HepG2 (cell line): ENCODE measurements around the gene SPTSSA. TPM values are rescaled to one million over a fixed set of nuclear protein-coding genes. Genes with fewer than 3 reads are reported as not detected.

ENCODE experiments used
- CHD2 ChIP-seq: IDR thresholded peaks from 2 replicates; pipeline ENCODE4 v1.6.1; 2011; ENCODE audit warnings: low read depth, low read length, improper control_type of control experiment
- ELF1 ChIP-seq: sonication (generic); formaldehyde crosslinking; IDR thresholded peaks from 2 replicates; pipeline ENCODE4 v1.4.0; 2020; ENCODE audit warnings: missing genetic modification reagents
- HMGXB4 ChIP-seq, 2 experiments: sonication (generic) in 1 of 2; formaldehyde crosslinking in 1 of 2; IDR thresholded peaks; 2 replicates each; pipeline versions ENCODE4 v1.4.0 to v1.6.1; 2018 to 2020; ENCODE audit warnings: missing genetic modification reagents in 2 of 2, borderline replicate concordance in 1 of 2, low read depth in 1 of 2, mild to moderate bottlenecking in 1 of 2, missing biosample characterization in 1 of 2
- IRF2 ChIP-seq: IDR thresholded peaks from 2 replicates; pipeline ENCODE4 v1.6.1; 2018; ENCODE audit warnings: missing genetic modification reagents, missing compliant biosample characterization
- KDM4B ChIP-seq: sonication (generic); formaldehyde crosslinking; IDR thresholded peaks from 2 replicates; pipeline ENCODE4 v1.4.0; 2020; ENCODE audit warnings: missing genetic modification reagents
- KLF6 ChIP-seq: IDR thresholded peaks from 2 replicates; pipeline ENCODE4 v1.8.0; 2016; ENCODE audit warnings: missing biosample characterization, missing genetic modification reagents
- MIER2 ChIP-seq: IDR thresholded peaks from 2 replicates; pipeline ENCODE4 v1.6.1; 2016; ENCODE audit warnings: missing biosample characterization, missing genetic modification reagents
- MTA1 ChIP-seq: sonication (generic); formaldehyde crosslinking; IDR thresholded peaks from 2 replicates; pipeline ENCODE4 v1.4.0; 2020; ENCODE audit warnings: missing genetic modification reagents, mild to moderate bottlenecking, borderline replicate concordance
- MXD4 ChIP-seq: IDR thresholded peaks from 2 replicates; pipeline ENCODE4 v1.6.1; 2016; ENCODE audit warnings: mild to moderate bottlenecking, missing biosample characterization, missing genetic modification reagents
- NFE2 ChIP-seq: sonication (generic); formaldehyde crosslinking; IDR thresholded peaks from 2 replicates; pipeline ENCODE4 v1.4.0; 2020; ENCODE audit warnings: missing genetic modification reagents
- PAWR ChIP-seq: sonication (generic); formaldehyde crosslinking; IDR thresholded peaks from 2 replicates; pipeline ENCODE4 v1.4.0; 2020; ENCODE audit warnings: missing genetic modification reagents, mild to moderate bottlenecking, borderline replicate concordance
- PTBP1 ChIP-seq: fragments of 200-400 bp; formaldehyde crosslinking; IDR thresholded peaks from 2 replicates; pipeline ENCODE4 v1.6.1; 2018; ENCODE audit warnings: low read length, low read depth; ENCODE audit not compliant: poor library complexity, severe bottlenecking
- REPIN1 ChIP-seq: sonication (generic); formaldehyde crosslinking; IDR thresholded peaks from 2 replicates; pipeline ENCODE4 v1.8.0; 2022; ENCODE audit warnings: missing genetic modification reagents, low read depth, mild to moderate bottlenecking, borderline replicate concordance
- RFX1 ChIP-seq: fragments of 450-650 bp; IDR thresholded peaks from 2 replicates; pipeline ENCODE4 v1.6.1; 2017
- TAF1 ChIP-seq: sonication (generic); formaldehyde crosslinking; IDR thresholded peaks from 2 replicates; pipeline ENCODE4 v1.4.0; 2020; ENCODE audit warnings: missing genetic modification reagents
- TAF15 ChIP-seq: fragments of 200-400 bp; formaldehyde crosslinking; IDR thresholded peaks from one replicate; pipeline ENCODE4 v1.6.1; 2018; ENCODE audit warnings: mild to moderate bottlenecking, low read depth, low read length; ENCODE audit not compliant: poor library complexity, severe bottlenecking
- TBP ChIP-seq: sonication (generic); formaldehyde crosslinking; IDR thresholded peaks from 2 replicates; pipeline ENCODE4 v1.5.0; 2020; ENCODE audit warnings: missing genetic modification reagents
- THAP11 ChIP-seq: IDR thresholded peaks from 2 replicates; pipeline ENCODE4 v1.6.1; 2016; ENCODE audit warnings: missing biosample characterization, missing genetic modification reagents
- TOE1 ChIP-seq: sonication (generic); formaldehyde crosslinking; IDR thresholded peaks from 2 replicates; pipeline ENCODE4 v1.4.0; 2020; ENCODE audit warnings: mild to moderate bottlenecking, missing genetic modification reagents
- ZNF225 ChIP-seq: sonication (generic); formaldehyde crosslinking; IDR thresholded peaks from 2 replicates; pipeline ENCODE4 v1.4.0; 2020; ENCODE audit warnings: mild to moderate bottlenecking, missing genetic modification reagents
- ZNF430 ChIP-seq: sonication (generic); formaldehyde crosslinking; IDR thresholded peaks from 2 replicates; pipeline ENCODE4 v1.9.0; 2021; ENCODE audit warnings: mild to moderate bottlenecking, missing genetic modification reagents
- ZNF644 ChIP-seq: IDR thresholded peaks from 2 replicates; pipeline ENCODE4 v1.6.1; 2016; ENCODE audit warnings: low read depth
- ZNF724P ChIP-seq: sonication (generic); formaldehyde crosslinking; IDR thresholded peaks from 2 replicates; pipeline ENCODE4 v1.8.0; 2022; ENCODE audit warnings: missing genetic modification reagents, borderline replicate concordance
- ZNF792 ChIP-seq: IDR thresholded peaks from 2 replicates; pipeline ENCODE4 v1.6.1; 2016
- ZSCAN21 ChIP-seq: sonication (generic); formaldehyde crosslinking; IDR thresholded peaks from 2 replicates; pipeline ENCODE4 v1.8.0; 2022; ENCODE audit warnings: mild to moderate bottlenecking, missing genetic modification reagents, moderate library complexity, borderline replicate concordance
- ZZZ3 ChIP-seq: sonication (generic); formaldehyde crosslinking; IDR thresholded peaks from 2 replicates; pipeline ENCODE4 v1.4.0; 2020; ENCODE audit warnings: missing genetic modification reagents, mild to moderate bottlenecking, borderline replicate concordance
- polyA plus RNA-seq, 8 experiments: library from polyadenylated mRNA; depleted of rRNA in 3 of 8; stranded (reverse) in 7 of 8; unstranded in 1 of 8; fragments of >200 nt; fragmentation: Illumina TruSeq in 4 of 8; extraction: Trizol in 4 of 8; gene quantifications; 2 replicates each; pipeline versions ENCODE4 v1.2.1 to v1.2.3, GENCODE V29; 2011 to 2016; ENCODE audit warnings: low read depth in 4 of 8, missing spikeins in 1 of 8, mixed read lengths in 1 of 8; ENCODE audit not compliant: insufficient read depth in 1 of 8
- total RNA-seq, 5 experiments: library from RNA; depleted of rRNA; stranded (reverse); fragments of >200 nt; fragmentation: Illumina TruSeq; extraction: Trizol; gene quantifications; 2 replicates each; pipeline ENCODE4 v1.2.3, GENCODE V29; 2016; ENCODE audit warnings: low read depth in 1 of 5
- TF ChIP-seq, protein P1 (sequence below): sonication (generic); formaldehyde crosslinking; IDR thresholded peaks from 2 replicates; pipeline ENCODE4 v1.5.0; 2020; ENCODE audit warnings: missing genetic modification reagents, mild to moderate bottlenecking, borderline replicate concordance
- TF ChIP-seq, protein P2 (sequence below): sonication (generic); formaldehyde crosslinking; IDR thresholded peaks from 2 replicates; pipeline ENCODE4 v1.9.0; 2021; ENCODE audit warnings: missing genetic modification reagents, mild to moderate bottlenecking, borderline replicate concordance

Gene SPTSSA
- total and polyA plus RNA-seq, 2 of the 13 experiments (the other 11 are each of a cell fraction or from before 2014, with no cell fraction given): 19.1 to 86.1 TPM

DNA sequence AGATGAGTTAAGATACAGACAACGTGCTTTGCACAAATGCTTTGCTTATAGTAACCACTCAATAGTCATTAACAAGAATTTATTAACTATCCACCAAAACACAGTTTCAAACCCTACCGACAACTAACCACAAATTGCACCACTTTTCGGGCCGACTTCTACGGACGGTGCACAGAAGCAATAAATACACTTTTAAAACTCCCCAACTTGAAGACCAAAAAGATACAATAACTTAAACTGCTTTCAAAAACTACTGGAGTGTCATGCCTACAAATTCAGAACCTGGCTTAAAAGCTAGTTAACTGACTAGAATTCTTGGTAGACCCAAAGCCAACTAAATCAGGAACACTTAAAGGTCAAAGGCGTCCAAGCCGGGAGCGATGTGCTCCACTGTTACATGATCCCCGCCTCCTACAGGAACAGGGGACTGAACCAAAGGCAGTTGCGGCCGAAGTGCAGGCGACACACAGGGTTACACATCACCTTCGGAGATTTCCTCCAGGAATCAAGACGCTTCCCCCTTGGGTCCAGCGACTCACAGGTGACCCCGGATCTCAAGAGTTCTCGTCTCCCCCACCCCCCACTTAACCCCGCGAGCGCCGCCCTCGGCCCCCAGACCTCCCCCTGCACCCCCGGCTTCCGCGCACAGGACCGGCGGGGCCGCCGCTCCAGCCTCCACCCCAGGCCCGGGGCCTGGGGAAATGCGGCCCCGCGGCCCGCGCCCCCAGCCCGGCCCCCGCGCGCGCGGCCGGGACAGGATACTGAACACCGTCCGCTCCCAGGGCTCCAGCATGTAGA lies 507 bp downstream of the SPTSSA start (continued):
- 0 out of 2 replicates have a peak, but pooled peaks have one; percentile 20 for TF ChIP-seq TAF1 (CRISPR knock-in tag)
- no peak for TF ChIP-seq PTBP1
- TF ChIP-seq RFX1: no peak
- TF ChIP-seq HMGXB4 (CRISPR knock-in tag; IDR thresholded peaks at IDR 0.05; ENCODE audit: borderline replicate concordance in 1 of 2, low read depth in 1 of 2): peak; percentile 52 to 66; a peak in 2 of 4 replicates
- TF ChIP-seq ZNF430 (CRISPR knock-in tag): no peak; the same call in 1 of the 2 replicates
- no peak for TF ChIP-seq NFE2 (CRISPR knock-in tag)
- no peak for TF ChIP-seq ZNF724P
- 0 out of 2 replicates have a peak, but pooled peaks have one; percentile 23 for TF ChIP-seq MXD4
- TF ChIP-seq MIER2 (CRISPR knock-in tag): no peak
- TF ChIP-seq PAWR (CRISPR knock-in tag): no peak
- peak; percentile 83; the same call in 1 of the 2 replicates for TF ChIP-seq KDM4B (CRISPR knock-in tag)
- no peak for TF ChIP-seq TAF15
- TF ChIP-seq ELF1 (CRISPR knock-in tag): no peak; the same call in 1 of the 2 replicates
- TF ChIP-seq IRF2 (CRISPR knock-in tag): peak; percentile 15; the same call in 1 of the 2 replicates
- TF ChIP-seq KLF6: peak; percentile 73; the same call in 1 of the 2 replicates
- TF ChIP-seq REPIN1 (CRISPR knock-in tag): peak; percentile 23; the same call in 1 of the 2 replicates
- TF ChIP-seq TBP (CRISPR knock-in tag): no peak
- TF ChIP-seq THAP11 (CRISPR knock-in tag): peak; percentile 55; the same call in 1 of the 2 replicates
- TF ChIP-seq ZNF225 (CRISPR knock-in tag): no peak
- TF ChIP-seq, protein P1, sequence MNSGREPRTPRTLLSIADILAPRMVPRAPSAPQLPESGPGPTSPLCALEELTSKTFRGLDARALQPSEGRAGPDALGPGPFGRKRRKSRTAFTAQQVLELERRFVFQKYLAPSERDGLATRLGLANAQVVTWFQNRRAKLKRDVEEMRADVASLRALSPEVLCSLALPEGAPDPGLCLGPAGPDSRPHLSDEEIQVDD (CRISPR knock-in tag): no peak
- 0 out of 2 replicates have a peak, but pooled peaks have one; percentile 31 for TF ChIP-seq ZNF792 (CRISPR knock-in tag)
- TF ChIP-seq ZZZ3: 0 out of 2 replicates have a peak, but pooled peaks have one; percentile 19
- TF ChIP-seq ZNF644 (CRISPR knock-in tag): peak; percentile 56; the same call in 1 of the 2 replicates
- TF ChIP-seq, protein P2, sequence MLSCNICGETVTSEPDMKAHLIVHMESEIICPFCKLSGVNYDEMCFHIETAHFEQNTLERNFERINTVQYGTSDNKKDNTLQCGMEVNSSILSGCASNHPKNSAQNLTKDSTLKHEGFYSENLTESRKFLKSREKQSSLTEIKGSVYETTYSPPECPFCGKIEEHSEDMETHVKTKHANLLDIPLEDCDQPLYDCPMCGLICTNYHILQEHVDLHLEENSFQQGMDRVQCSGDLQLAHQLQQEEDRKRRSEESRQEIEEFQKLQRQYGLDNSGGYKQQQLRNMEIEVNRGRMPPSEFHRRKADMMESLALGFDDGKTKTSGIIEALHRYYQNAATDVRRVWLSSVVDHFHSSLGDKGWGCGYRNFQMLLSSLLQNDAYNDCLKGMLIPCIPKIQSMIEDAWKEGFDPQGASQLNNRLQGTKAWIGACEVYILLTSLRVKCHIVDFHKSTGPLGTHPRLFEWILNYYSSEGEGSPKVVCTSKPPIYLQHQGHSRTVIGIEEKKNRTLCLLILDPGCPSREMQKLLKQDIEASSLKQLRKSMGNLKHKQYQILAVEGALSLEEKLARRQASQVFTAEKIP (CRISPR knock-in tag): no peak
- TF ChIP-seq MTA1 (CRISPR knock-in tag): no peak
- TF ChIP-seq TOE1 (CRISPR knock-in tag): peak; percentile 26; the same call in 1 of the 2 replicates
- no peak; the same call in 1 of the 2 replicates for TF ChIP-seq ZSCAN21 (CRISPR knock-in tag)
- TF ChIP-seq CHD2: no peak
